PFSK-1 (cell line): ENCODE measurements around the gene CACNA1C.

Source experiments
- FOXP2 ChIP-seq: optimal IDR thresholded peaks from 2 replicates; pipeline ENCODE3; 2011; ENCODE audit warnings: borderline replicate concordance, control low read depth, inconsistent platforms; ENCODE audit not compliant: insufficient read depth; ENCODE audit errors: extremely low read length, extremely low read depth
- POLR2AphosphoS5 ChIP-seq: IDR thresholded peaks from 2 replicates; pipeline ENCODE4 v1.6.1; 2012; ENCODE audit warnings: low read depth, mild to moderate bottlenecking, control low read depth, low read length, moderate library complexity
- REST ChIP-seq, 2 experiments: IDR thresholded peaks; 2 replicates each; pipeline versions ENCODE4 v1.6.1 to v1.8.0; 2011 to 2012; ENCODE audit warnings: low read depth in 2 of 2, low read length in 2 of 2, control low read depth in 1 of 2, inconsistent platforms in 1 of 2, mild to moderate bottlenecking in 1 of 2, moderate library complexity in 1 of 2; ENCODE audit not compliant: insufficient read depth in 1 of 2
- SIN3A ChIP-seq: IDR thresholded peaks from 2 replicates; pipeline ENCODE4 v1.6.1; 2012; ENCODE audit warnings: mild to moderate bottlenecking, low read length, moderate library complexity, borderline replicate concordance; ENCODE audit not compliant: insufficient read depth
- TAF1 ChIP-seq: IDR thresholded peaks from 2 replicates; pipeline ENCODE4 v1.6.1; 2012; ENCODE audit warnings: low read length, control low read depth, borderline replicate concordance; ENCODE audit not compliant: insufficient read depth

CACNA1C gene

GRCh38 chr12:2292560-2292959 lies 239.8 kb downstream of the CACNA1C start:
- TF ChIP-seq REST (IDR thresholded peaks at IDR 0.05; ENCODE audit: insufficient read depth in 1 of 2, low read depth in 2 of 2, low read length in 2 of 2) = no peak

- no peak for TF ChIP-seq TAF1
- no peak for TF ChIP-seq SIN3A
- TF ChIP-seq FOXP2 = no peak
- no peak for TF ChIP-seq REST (IDR thresholded peaks at IDR 0.05; ENCODE audit: insufficient read depth in 1 of 2, low read depth in 2 of 2, low read length in 2 of 2)
- no peak for TF ChIP-seq POLR2AphosphoS5
Measured at GRCh38 chr12:2294651-2295475, 242.1 kb downstream of the CACNA1C start.

- no peak for TF ChIP-seq SIN3A
Measured at GRCh38 chr12:2295941-2296461, 243.2 kb downstream of the CACNA1C start.

- TF ChIP-seq REST (IDR thresholded peaks at IDR 0.05; ENCODE audit: insufficient read depth in 1 of 2, low read depth in 2 of 2, low read length in 2 of 2) (no peak), POLR2AphosphoS5 (no peak), FOXP2 (no peak), TAF1 (no peak), SIN3A (no peak)
Measured at GRCh38 chr12:2297004-2297403, 244.2 kb downstream of the CACNA1C start.

GRCh38 chr12:2297658-2298057 lies 244.9 kb downstream of the CACNA1C start:
- TF ChIP-seq POLR2AphosphoS5 (no peak), REST (IDR thresholded peaks at IDR 0.05; ENCODE audit: insufficient read depth in 1 of 2, low read depth in 2 of 2, low read length in 2 of 2) (no peak), FOXP2 (no peak), TAF1 (no peak), SIN3A (no peak)
